Non-pigmented ciliary epithelial cell (primary cell): ENCODE data around the gene USP22.
"Not testable (repeated sequence)": the region's sequence is repeated elsewhere in the genome, so short reads cannot be mapped to it uniquely, and the experiment has no call there.

Experiments
- DNase-seq: peaks from one replicate; pipeline ENCODE4 v3.0.0-alpha.2; 2010; ENCODE audit warnings: low read depth

USP22 gene

DNA sequence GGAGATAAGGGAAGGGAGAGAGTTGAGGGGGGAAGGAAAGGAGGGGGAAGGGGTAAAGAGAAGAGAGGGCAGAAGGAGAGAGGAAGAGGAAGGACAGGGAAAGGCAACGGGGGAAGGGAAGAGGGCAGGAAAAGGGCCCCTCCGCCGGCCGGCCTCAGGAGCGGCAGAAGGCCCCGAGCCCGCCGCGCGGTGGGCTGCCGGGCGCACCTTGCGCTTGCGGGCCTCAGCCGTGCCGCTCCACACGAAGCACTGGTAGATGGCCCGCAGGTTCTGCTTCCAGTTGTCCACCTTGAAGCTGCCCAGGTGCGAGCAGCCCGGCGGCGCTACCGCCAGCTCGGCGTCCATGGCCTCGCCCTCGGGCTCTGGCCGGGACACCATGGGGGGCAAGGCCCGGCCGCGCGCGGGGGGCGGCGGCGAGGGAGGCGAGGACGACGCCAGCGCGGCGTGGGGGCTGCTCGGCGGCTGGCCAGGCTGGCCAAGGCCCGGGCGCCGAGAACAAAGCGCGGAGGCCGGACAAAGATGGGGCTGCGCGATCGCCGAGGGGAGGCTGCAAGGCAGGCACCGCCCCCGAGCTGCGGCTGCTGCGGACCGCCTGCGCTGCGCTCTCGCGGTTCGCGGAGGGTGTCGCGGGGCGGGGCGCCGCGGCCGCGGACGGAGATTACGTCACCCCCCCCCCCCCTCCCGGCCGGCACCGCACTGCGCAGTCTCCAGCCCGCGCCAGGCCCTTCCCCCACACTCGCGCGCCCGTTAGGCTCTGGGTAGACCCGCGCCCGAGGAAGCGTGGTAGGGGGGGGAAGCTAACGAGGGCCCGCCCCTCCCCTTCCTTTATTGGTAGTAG is at the start of gene USP22:
Gene USP22, minus strand, starts transcription at position 554 of the 838 bp plus-strand sequence. Its CDS starts 176 bp downstream, at position 378.
- no peak for DNase-seq

DNA sequence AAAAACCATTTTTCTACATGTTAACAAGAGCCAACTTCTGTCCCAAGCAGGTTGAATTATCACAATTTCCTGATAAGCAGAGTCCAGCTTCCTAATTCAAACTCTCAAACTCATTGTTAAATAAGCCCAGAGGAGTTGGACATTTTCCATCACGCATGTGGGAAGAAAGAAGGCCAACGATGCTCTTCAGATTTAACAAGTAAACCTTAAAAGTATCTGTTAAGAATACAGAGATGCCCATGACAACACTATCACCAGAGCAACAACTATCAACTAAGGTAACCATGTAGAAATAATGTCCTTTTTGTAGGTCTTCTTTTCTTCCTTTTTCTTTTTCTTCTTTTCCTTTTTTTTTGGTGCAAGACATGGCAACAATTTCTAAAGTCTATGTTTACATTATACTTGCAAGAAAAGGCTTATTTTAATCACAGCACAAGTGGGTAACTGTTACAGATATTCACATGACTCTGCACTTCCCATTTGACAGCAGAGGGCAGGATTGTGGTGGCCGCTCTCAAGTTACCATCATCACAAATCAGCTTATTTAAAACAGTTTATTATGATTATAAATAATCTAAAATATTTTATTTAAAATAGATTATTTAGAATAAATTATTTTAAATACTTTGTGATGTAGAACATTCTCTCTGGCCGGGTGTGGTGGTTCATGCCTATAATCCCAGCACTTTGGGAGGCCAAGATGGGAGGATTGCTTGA is 48.2 kb upstream of the USP22 start:
- DNase-seq = no peak

DNA sequence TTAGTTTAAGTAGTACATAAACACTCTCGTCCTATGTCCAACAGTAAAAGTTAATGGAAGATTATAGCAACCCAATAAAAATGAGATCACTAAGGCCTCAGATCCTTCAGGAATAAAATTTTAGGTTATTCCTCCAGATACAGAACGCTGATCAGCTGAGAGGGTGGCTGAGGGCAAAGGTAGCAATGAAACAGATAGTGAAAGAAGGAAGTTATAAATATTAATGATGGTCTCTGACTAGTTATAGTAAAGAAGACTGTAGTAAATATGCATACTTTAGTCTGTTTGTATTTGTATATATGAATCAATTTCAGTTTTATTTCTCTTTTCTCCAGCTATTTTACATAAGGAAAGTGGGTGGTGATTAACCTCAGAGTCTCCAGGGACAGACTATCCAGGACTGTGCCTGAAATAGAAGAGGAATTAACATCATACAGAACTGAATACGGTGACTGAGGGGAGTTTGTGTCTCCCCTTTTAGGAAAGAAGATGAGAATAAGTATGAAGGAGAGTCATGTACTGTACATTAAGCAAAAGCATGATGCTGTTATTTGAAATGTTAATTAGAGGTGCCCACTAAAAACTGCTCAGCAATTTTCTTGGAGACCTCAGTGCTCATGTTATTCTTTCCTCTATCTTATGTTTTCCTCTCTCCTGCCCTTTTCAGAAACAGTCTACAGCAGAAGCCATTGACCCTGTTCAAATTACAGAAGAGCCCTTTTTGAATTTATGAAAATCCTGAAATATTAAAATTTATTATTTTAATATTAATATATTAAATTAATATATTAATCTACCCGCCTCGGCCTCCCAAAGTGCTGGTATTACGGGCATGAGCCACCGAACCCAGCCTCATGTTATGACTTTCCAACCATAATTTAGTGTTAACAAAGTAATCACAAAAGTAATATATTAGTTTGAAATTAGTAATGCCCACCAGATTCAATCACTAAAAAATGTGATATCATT is 47.4 kb upstream of the USP22 start:
- no peak for DNase-seq

DNA sequence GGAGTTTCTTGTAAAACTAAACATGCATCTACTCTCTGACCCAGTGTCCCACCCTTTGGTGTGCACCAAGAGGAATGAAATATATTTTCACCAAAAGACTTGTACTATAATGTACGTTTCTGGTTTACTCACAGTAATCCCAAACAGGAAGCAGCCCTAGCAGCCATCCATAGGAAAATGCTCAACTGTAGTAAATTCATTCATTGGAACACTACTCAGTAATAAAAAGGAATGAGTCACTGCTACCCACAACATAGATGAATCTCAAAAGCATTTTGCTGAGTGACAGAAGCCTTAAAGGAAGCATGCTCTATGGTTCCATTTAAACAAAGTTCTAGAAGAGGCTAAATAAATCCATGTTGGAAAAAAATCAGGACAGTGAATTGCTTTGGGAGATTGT is 46.3 kb upstream of the USP22 start:
- no peak for DNase-seq

DNA sequence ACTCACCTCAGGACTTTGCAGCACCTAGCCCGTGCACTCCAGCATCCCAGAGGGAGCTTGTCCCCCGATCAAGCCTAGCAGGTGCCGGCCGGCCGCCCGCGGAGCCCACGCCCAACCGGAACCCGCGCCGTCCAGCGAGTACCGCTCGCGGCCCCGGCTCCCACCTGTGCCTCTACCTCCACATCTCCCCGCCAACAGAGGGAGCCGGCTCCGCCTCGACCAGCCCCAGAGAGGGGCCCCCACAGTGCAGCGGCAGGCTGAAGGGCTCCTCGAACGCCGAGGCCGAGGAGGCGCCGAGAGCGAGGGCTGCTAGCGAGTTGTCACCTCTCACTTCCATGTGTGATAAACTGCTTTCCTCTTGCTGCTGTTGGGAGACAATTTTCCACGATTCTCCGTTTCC is 42.9 kb upstream of the USP22 start:
- DNase-seq = no peak

DNA sequence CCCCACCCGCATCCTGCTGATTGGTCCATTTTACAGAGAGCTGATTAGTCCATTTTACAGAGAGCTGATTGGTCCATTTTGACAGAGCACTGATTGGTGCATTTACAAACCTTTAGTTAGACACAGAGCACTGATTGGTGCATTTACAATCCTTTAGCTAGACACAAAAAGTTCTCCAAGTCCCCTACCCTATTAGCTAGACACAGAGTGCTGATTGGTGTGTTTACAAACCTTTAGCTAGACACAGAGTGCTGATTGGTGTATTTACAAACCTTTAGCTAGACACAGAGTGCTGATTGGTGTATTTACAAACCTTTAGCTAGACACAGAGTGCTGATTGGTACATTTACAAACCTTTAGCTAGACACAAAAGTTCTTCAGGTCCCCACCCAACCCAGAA is 42.5 kb upstream of the USP22 start:
- DNase-seq = not testable (repeated sequence)

DNA sequence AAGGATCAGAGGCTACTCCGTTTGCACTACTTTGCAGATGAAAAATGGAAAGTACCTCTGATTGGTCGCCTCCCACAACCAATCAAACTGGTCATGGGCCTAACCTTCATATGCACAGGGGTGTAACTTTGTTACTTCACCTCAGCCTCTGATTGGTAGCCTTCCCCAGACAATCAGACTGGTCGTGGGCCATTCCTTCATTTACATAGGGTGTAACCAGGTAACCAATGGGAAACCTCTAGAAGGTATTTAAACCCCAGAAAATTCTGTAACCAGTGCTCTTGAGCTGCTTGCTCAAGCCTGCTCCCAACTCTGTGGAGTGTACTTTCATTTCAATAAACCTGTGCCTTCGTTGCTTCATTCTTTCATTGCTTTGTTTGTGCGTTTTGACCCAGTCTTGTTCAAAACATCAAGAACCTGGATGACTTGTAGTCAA is 39.2 kb upstream of the USP22 start:
- no peak for DNase-seq

DNA sequence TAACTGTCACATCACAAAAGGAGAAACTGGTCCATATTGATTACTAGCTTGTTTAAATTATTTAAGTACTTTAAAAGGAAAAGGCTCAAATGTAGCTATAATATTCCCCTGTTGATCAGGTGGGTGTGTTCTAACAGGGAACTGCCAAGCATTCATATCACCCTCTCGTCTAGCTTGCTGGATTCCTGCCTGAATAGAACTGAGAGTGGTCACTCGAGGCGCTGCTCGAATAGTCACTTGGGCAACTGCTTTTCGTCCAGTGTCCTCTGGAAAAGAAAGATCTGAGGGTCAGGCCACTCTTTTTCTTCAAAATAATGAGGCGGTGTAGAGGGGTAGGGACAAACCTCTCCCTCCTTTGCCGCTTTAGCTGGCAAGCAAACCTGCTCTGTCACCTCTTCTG is 36.4 kb upstream of the USP22 start:
- no peak for DNase-seq

DNA sequence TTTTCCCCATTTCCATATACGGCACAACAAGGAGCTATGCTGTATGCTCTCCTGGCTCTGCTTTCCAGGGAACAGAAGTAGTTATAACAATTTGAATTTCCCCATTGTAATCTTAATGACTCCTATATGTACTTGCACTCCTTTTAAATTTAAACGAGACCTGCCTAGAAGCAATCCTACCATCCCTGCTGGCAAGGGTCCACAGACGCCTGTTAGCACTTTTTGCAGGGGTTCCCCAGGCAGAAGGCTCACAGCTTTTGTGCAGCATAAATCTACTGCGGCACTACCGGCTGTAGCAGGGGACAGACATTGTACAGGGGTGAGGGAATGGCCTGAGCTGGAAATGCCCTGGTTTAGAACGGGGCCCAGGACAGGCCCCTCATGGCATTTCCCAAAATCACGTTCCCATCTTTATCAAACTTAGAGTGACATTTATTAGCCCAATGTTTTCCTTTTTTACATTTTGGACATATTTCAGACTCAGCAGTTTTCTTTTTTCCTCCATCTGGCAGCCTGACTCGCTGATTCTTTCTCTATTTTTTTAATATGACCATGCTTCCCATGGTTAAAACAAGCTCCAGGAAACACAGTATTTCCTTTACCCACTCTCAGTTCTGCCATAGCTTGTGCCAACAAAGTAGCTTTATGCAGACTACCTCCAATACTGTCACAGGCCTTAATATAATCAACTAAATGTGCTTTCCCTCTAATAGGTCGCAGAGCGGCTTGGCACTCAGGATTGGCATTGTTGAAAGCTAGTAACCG is 35.4 kb upstream of the USP22 start:
- DNase-seq = no peak

DNA sequence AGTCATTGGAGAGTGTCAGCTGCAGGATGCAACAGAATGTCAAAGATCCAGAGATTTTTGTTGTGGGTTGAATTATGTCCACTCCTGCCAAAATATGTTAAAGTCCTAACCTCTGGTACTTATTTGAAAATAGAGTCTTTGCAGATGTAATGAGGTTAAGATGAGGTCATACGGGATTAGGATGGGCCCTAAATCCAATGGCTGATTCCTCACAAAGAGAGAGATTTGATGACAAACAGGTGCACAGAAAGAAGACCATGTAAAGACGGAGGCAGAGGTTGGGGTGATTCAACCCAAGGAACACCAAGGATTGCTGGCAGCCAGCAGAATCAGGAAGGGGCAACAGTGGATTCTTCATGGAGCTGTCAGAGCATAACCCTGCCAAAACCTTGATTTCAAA is 34.5 kb upstream of the USP22 start:
- no peak for DNase-seq

DNA sequence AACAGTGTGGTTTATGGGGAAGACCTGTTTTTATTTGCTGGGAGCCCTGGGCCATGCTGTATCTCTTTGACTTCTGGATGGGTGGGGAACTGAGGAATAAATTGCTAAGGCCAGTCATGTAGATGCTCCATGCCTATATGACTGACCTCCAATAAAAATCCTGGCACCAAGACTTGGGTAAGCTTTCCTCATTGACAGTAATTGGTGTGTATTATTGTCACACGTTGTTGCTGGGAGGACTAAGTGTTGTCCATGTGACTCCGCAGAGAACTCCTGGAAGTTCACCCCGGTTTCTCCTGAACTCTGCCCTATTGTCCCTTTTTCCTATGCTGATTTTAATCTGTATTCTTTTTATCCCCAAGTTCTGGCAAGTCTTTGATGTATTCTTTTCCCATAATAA is 33.4 kb upstream of the USP22 start:
- DNase-seq = no peak

DNA sequence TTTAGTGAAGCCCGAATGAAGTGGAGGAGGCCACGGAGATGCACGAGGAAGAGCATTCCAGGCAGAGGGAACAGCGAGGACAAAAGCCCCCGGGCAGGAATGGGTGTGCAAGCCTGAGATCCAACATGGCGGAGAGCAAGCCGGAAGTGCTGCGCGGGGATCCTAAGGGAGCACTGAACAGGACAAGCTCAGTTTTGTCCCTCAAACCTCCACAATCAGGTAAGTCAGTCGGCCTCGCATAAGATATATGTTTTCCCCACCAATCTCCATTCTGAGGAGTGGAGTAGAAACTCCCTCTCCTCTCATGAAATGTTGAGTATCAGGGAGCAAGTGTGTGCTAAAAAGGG is 32.9 kb upstream of the USP22 start:
- DNase-seq = no peak

DNA sequence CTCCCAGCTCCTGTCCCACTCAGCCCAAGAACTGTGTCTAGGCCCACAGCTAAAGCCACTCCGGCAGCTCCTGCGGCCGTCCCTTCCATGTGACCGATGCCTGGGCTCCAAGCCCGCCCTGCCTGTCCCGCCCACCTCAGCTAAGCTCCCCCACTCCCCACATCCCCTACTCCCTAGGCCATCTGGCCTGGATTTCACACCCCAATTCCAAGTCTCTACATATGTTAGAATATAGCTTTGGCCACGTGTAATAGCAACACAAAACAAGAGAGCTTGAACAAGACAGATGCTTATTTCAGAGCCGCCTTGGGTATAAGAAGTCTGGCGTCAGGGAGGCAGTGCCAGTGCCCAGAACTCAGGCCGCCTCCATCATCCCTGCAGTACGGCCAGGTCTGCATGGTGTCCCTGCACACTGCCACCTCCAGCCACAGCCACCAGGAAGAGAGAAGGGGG is 30.0 kb upstream of the USP22 start:
- no peak for DNase-seq

DNA sequence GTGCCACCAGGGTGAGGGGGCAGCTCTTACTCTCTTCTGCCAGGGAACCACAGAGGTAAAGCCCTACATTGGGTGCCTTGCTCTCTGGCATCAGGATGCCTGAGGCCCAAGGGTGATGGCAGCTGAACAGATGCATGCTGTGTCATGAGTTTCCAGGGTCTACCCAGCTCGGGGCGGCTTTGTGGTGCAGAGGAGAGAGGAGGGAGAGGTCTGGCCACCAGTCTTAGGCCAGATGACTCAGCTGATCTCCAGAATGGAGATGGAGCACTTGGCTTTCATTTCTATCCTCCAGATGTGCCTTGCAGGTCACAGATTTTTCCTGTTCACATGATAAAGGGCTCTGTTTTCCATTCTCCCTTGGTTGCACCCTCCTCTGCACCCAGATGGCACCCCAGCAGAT is 23.6 kb upstream of the USP22 start:
- DNase-seq = no peak

DNA sequence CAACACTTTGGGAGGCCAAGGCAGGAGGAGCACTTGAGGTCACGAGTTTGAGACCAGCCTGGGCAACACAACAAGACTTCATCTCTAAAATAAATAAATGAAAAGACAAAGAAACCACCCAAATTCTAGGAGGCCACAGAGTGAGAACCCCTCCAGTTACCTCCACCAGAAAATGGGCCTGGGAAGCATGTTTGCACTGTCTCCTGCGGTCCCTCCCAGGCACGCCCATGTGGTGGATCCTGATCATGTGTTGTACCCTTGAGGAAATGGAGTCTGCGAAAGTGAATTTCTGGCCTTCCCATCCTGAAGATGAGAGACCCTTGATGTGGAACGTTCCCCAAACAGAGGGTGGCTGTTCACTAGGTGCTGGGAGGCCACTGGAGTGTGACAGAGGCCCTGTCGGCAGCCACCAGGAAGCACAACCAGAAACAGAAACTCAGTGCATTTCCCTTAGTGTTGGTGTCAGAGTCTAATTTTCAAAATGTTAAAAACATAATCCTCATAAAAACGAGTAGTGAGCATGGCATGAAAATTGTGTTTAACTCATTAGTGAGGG is 19.2 kb upstream of the USP22 start:
- no peak for DNase-seq

DNA sequence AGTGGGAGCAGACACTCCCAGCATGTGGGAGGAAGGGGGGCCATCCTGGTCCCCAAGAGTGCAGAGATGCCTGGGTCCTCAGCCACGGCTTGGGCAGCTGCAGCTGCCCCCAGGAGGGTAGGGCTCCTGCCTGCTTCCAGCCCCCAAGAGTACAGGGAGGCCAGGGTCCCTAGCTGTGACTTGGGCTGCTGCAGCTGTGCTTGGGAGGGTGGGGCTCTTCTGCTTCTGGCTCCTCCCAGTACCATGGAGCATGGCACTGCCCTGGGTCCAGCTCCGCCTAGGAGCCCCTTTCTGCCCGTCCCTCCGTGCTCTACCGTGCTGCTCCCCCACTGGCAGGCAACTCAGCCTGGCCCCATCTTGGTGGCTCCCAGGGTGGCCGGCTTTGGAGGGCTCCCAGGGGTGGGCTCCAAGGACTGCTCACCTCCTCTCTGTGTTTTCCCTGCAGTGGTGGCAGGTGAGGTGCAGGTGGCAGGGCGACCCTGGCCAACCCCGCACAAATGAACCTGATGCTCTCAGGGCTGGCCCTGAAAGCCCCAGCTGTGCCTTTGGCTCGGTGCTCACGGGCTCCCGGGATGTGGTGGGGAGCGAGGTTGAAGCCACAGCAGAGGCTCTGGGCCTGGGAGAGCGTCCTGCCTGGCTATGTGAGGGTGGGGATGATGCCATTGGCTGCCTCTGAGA is 18.5 kb upstream of the USP22 start:
- no peak for DNase-seq

DNA sequence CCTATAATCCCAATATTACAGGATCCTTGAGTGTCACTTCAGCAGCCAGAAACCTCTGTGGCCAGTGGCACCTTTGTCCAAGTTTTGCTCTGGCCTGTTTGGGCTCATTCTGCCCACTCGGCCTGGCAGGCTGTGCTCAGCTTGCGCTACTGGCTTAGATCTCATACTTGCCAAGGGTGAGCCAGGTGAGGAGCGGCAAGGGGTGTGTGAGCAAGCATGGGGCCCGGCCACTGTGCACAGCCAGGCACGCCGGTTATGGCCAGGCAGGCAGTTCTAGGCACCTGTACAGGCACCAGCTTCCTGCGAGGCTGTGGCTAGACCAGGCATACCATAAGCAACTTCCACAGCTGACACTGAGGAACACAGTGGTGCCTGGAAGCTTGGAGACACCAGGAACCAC is 16.9 kb upstream of the USP22 start:
- no peak for DNase-seq

DNA sequence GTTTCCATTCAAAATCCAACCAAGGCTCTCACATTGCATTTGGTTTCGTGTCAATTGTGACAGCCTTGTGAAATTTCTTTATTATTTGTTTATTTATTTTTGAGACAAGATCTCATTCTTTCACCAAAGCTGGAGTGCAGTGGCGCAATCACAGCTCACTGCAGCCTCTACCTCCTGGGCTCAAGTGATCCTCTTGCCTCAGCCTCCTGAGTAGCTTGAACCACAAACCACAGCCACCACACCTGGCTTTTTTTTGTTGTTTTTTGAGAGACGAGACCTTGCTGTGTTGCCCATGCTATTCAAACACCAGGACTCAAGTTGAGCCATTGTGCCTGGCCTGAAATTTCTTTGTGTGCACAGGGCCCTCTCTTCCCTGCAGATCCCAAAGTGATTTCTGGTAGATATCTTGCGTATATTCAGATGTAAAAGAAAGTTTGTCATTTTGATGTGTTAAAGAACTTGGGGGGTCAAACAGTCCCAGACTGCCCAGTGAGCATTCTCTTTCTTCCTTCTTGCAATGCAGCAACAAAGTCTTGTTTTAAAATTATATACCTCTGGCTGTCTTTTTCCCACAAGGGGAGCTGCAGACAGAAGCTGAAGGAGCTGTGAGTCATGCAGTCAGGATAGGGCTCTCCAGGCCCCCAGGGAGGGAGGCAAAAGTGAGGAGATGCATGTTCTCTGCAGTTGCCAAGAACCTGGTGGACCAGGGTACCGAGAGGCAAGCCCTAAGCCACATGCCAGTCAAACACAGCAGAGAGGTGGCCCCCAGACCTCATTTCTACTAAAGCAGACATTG is 15.5 kb upstream of the USP22 start:
- no peak for DNase-seq

DNA sequence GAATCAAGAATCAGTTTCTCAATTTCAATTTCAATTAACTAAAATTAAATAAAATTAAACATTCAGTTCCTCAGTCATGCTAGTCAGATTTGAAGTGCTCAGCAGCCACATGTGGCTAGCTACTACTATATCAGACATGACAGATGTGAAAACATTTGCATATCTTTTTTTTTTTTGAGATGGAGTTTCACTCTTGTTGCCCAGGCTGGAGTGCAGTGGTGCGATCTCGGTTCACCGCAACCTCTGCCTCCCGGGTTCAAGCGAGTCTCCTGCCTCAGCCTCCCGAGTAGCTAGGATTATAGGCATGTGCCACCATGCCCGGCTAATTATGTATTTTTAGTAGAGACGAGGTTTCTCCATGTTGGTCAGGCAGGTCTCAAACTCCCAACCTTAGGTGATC is 10.2 kb upstream of the USP22 start:
- DNase-seq = not testable (repeated sequence)

DNA sequence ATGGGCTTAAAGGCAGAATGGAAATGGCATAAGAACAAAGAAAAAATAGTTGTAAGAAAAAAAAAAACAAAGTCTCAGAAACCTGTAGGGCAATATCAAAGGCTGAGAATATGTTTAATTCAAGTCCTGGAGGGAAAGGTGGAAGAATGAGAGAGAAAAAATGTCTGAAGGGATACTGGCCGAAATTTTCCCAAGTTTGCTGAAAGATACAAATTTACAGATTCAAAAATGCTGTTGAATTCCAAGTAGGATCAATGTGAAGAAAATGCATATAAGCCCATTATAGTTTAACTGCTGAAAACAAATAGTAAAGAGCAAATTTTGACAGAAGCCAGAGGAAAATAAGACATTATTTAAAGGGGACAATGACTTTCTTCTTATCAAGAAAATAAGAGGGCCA is 6.6 kb upstream of the USP22 start:
- DNase-seq = no peak
